Measurements from ENCODE around the gene TACR2.

DNA sequence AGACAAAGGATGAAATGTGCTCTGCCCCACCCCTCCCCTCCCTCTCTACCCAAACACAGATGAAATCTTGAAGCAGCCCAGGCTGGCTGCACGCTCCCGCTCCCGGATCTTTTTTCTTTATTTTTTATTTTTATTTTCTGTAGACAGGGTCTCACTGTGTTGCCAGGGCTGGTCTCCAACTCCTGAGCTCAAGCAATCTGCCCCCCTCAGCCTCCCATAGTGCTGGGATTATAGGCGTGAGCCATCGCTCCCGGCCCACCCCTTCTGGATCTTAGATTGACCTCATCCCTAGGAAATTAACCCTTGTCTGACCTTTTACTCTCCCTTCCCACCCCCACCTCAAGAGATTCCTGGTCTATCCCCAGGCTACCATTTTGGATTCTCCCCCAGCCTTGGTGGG, 14.3 kb downstream of the TACR2 start:
- TF ChIP-seq, protein P1, sequence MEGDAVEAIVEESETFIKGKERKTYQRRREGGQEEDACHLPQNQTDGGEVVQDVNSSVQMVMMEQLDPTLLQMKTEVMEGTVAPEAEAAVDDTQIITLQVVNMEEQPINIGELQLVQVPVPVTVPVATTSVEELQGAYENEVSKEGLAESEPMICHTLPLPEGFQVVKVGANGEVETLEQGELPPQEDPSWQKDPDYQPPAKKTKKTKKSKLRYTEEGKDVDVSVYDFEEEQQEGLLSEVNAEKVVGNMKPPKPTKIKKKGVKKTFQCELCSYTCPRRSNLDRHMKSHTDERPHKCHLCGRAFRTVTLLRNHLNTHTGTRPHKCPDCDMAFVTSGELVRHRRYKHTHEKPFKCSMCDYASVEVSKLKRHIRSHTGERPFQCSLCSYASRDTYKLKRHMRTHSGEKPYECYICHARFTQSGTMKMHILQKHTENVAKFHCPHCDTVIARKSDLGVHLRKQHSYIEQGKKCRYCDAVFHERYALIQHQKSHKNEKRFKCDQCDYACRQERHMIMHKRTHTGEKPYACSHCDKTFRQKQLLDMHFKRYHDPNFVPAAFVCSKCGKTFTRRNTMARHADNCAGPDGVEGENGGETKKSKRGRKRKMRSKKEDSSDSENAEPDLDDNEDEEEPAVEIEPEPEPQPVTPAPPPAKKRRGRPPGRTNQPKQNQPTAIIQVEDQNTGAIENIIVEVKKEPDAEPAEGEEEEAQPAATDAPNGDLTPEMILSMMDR (IDR thresholded peaks at IDR 0.05), result no peak
- TF ChIP-seq, protein P2, sequence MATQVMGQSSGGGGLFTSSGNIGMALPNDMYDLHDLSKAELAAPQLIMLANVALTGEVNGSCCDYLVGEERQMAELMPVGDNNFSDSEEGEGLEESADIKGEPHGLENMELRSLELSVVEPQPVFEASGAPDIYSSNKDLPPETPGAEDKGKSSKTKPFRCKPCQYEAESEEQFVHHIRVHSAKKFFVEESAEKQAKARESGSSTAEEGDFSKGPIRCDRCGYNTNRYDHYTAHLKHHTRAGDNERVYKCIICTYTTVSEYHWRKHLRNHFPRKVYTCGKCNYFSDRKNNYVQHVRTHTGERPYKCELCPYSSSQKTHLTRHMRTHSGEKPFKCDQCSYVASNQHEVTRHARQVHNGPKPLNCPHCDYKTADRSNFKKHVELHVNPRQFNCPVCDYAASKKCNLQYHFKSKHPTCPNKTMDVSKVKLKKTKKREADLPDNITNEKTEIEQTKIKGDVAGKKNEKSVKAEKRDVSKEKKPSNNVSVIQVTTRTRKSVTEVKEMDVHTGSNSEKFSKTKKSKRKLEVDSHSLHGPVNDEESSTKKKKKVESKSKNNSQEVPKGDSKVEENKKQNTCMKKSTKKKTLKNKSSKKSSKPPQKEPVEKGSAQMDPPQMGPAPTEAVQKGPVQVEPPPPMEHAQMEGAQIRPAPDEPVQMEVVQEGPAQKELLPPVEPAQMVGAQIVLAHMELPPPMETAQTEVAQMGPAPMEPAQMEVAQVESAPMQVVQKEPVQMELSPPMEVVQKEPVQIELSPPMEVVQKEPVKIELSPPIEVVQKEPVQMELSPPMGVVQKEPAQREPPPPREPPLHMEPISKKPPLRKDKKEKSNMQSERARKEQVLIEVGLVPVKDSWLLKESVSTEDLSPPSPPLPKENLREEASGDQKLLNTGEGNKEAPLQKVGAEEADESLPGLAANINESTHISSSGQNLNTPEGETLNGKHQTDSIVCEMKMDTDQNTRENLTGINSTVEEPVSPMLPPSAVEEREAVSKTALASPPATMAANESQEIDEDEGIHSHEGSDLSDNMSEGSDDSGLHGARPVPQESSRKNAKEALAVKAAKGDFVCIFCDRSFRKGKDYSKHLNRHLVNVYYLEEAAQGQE (IDR thresholded peaks at IDR 0.05; ENCODE audit: insufficient read depth in 1 of 2, low read depth in 2 of 2, low read length in 1 of 2), result no peak
- TF ChIP-seq POLR2AphosphoS5 (IDR thresholded peaks at IDR 0.05; ENCODE audit: low read depth, low read length) (no peak), SIN3A (IDR thresholded peaks at IDR 0.05; ENCODE audit: borderline replicate concordance, insufficient read depth, low read depth, low read length) (no peak)

Measured in Panc1 (cell line).